AG09319 (cell line): ENCODE measurements around the gene SYNPO2L.
A peak's percentile ranks its signal among the peaks of the same experiment; 100 is the strongest.

Experiments
- DNase-seq: peaks from one replicate; pipeline ENCODE4 v3.0.0-alpha.2; 2010; ENCODE audit warnings: low read depth; ENCODE audit errors: extremely low read depth
- TF ChIP-seq, protein P1 (sequence below): IDR thresholded peaks from 2 replicates; pipeline ENCODE4 v1.5.1; 2011; ENCODE audit warnings: low read depth, mild to moderate bottlenecking, inconsistent platforms, low read length, moderate library complexity

Gene SYNPO2L

GRCh38 chr10:73647875-73648651 is 7.8 kb downstream of the SYNPO2L start:
- DNase-seq = no peak
- TF ChIP-seq, protein P1, sequence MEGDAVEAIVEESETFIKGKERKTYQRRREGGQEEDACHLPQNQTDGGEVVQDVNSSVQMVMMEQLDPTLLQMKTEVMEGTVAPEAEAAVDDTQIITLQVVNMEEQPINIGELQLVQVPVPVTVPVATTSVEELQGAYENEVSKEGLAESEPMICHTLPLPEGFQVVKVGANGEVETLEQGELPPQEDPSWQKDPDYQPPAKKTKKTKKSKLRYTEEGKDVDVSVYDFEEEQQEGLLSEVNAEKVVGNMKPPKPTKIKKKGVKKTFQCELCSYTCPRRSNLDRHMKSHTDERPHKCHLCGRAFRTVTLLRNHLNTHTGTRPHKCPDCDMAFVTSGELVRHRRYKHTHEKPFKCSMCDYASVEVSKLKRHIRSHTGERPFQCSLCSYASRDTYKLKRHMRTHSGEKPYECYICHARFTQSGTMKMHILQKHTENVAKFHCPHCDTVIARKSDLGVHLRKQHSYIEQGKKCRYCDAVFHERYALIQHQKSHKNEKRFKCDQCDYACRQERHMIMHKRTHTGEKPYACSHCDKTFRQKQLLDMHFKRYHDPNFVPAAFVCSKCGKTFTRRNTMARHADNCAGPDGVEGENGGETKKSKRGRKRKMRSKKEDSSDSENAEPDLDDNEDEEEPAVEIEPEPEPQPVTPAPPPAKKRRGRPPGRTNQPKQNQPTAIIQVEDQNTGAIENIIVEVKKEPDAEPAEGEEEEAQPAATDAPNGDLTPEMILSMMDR = no peak

- TF ChIP-seq, protein P1 = no peak; the same call in 1 of the 2 replicates
- no peak for DNase-seq
These were observed 8.5 kb downstream of the SYNPO2L start for GRCh38 chr10:73647211-73647874.

GRCh38 chr10:73646598-73647041 is 9.2 kb downstream of the SYNPO2L start:
- DNase-seq = no peak
- TF ChIP-seq, protein P1 = no peak

DNA sequence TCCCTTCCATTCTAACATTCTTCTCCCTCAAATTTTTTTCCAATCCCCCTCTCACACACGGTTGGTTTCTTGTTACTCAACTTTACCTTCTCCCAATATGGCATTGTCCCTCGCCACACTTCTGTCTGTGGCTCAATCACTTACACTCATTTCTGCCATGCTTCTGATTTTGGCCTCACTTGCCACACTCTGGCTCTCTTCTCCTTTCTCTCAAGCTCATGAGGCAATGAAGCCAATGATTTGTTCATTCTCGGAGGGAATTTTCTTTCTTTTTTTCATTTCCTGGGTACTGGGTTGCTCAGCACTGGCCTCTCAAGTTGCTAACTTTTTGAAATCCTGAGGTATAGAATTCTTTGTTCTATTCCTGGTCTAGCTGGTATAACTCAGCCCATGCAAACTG is 10.6 kb downstream of the SYNPO2L start:
- DNase-seq = no peak
- TF ChIP-seq, protein P1 = no peak

GRCh38 chr10:73644767-73645166 is 11.1 kb downstream of the SYNPO2L start:
- TF ChIP-seq, protein P1 = no peak
- no peak for DNase-seq

GRCh38 chr10:73644015-73644743 is 11.7 kb downstream of the SYNPO2L start:
- peak; percentile 41 for DNase-seq
- TF ChIP-seq, protein P1 = peak; percentile 81
